ENCODE data around the gene SLK.

Gene SLK

DNA sequence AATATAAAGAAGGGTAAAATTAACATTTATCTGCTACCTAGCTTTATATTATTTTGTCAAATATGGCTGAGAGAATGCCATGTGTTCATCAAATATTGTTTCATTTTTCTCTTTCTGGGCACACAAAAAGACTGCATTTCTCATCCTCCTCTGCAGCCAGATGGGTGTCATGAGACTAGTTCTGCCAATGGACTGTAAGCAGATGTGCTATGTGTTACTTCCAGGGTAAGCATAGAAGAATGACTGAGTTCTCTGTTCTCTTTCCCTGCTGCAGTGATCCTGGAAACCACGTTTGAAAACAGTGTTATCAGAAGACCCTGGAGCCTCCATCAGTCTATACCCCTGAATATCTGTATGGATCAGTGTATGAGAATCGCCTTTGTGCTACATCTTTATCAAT, 24.1 kb upstream of the SLK start:
- no peak for DNase-seq

DNA sequence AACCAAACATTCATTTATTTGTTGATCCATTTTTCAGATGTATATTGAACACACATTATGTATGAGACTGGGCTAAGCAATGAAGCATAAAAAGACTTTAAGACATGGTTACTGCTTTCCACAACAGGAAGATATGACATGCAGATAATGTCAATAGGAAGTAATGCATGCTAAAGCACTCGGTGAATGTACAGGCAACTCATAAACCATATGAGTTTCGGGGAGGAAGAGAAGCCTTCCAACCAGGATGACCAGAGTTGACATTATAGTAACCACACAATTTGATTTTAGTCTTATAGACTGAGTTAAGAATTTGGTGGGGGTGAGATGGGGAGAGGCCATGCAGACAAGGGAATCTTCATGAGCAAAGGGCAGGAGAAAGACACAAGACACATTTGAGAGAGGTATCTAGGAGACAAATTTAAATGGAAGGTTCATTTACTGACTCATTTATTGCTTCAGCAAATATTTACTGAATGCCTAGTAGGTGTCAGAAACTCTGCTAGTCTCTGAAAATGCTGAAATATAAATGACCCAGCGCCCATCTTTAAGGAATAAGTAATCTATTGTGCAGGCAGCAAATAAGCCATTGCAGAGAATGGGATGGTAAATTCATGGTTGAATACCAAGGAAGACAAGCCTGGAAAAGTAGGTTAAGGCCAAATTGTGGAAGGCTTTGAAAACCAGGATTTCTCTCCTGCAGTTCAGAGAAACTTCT, 19.0 kb upstream of the SLK start:
- no peak for DNase-seq

DNA sequence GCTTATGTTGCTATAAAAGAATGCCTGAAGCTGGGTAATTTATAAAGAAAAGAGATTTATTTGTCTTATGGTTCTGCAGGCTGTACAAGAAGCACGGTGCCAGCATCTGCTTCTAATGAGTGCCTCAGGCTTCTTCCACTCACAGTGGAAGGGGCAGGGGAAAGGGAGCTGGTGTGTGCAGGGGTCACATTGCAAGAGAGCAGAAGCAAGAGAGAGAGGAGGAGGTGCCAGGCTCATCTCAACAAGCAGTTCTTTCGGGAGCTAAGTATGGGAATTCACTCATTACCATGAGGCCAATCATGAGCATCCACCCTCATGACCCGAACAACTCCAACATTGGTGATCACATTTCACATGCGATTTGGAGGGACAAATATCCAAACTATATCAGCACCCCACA, 17.2 kb upstream of the SLK start:
- no peak for DNase-seq

DNA sequence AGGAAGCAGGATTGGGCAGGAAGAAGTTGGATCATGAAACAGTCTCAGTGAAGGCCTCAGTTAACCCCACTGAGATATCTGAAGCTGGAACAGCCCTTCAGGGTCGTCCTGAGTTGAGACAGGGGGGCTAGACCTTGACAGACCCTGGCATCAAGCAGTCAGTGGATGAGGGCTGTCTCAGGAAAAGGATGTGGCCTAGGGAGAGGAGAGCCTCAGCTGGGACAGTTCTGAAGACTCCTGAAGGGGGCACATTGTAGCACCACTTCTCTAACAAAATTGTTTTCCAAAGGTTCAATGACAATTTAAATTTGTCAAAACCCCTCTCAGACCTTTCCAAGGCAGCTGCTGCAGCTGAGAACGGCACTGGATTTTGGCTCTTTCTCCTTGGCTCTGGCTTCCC, 15.8 kb upstream of the SLK start:
- no peak for DNase-seq

DNA sequence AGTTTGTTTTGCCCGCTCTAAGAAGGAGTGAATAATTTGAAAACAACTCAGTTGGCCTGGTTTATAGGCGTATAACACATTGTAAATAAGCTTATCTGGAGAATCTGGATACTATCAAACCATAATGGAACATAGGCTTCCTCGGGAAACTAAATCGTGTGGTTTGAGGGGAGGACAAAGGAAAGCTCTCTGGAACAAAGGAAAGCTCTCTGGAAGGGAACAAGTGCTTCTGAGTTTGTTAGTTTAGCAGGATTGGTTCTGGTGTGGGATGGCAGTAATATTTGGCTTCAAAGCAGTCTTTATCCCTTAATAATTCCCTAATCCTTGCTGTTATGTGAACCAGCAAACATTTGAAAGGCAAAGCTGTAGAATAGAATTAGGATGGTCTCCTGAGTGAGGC, 15.0 kb upstream of the SLK start:
- no peak for DNase-seq

DNA sequence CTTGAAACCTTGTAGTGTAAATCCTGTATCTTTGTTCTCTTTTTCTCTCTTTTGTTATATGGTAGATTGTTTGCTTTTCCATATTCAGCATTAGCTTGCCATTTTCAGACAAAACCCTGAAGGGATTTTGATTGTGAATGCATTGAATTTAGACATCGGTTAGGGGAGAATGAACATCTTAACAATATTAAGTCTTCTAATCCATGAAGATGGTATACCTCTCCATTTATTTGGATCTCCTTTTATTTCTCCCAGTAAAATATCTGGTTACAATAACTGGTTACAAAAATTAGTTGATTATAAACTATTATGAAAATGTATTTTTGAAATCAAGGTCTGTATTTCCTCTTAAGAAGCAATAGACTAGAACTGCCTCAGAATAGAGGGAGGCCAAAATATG, 12.4 kb upstream of the SLK start:
- DNase-seq = no peak

DNA sequence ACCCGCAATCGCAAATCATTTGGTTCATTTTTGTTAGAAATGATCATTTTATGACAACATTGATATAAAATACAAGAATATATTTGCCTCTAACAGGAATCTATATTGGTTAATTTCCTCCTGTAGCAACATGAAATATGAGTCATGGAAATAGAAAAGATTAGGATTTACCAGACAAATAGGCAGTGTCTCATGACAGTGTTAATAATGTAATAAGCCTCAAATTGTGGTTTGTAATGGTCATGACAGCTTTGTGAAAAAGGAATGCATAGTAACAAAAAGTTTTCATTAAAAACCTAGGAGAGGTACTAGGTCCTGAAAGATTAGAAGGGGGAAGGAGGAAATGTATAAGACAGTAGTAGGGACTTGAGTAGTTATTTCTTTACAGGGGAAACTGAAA, 7.9 kb upstream of the SLK start:
- DNase-seq = no peak

DNA sequence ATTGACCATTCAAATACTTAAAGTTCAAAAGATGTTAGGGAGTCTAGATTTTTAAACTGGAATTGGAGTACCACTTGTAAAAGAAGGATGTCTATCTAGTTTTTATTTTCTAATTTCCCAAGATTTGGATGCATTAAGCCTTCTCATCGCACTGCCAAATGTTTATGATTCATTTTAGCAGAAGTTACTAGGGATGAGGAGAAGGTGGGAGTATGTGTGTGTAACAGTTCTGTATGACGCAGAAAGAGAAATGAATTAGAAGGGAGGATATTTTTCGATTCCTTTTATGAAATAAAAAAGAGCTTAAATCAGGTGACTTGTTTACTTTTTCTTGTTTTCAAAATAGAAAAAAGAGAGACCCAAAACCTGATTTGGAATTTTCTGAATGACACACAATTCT, 6.8 kb upstream of the SLK start:
- DNase-seq = no peak

DNA sequence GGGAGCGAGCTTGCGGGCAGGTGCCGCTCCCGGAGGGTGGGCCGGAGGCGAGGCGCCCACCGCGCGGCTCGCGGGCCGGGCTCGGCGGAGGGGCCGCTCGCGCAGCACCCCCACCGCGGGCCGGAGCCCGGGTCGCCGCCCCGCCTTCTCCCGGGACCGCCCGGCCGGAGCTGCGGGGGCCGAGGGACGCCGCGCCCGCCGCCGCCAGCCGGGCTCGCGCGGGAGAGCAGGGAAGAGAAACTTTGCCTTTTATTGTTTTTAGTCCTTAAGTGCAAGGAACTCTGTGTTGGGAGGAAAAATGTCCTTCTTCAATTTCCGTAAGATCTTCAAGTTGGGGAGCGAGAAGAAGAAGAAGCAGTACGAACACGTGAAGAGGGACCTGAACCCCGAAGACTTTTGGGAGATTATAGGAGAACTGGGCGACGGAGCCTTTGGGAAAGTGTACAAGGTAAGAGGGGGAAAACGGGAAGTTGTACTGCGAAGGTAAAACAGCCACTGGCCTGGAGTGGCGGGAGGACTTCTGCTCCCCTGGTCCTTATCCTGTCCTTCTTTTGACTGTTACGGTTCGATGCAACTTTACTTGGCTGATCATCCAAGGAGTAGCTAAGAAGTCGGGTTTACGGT, 620 bp downstream of the SLK start:
- DNase-seq = no peak

DNA sequence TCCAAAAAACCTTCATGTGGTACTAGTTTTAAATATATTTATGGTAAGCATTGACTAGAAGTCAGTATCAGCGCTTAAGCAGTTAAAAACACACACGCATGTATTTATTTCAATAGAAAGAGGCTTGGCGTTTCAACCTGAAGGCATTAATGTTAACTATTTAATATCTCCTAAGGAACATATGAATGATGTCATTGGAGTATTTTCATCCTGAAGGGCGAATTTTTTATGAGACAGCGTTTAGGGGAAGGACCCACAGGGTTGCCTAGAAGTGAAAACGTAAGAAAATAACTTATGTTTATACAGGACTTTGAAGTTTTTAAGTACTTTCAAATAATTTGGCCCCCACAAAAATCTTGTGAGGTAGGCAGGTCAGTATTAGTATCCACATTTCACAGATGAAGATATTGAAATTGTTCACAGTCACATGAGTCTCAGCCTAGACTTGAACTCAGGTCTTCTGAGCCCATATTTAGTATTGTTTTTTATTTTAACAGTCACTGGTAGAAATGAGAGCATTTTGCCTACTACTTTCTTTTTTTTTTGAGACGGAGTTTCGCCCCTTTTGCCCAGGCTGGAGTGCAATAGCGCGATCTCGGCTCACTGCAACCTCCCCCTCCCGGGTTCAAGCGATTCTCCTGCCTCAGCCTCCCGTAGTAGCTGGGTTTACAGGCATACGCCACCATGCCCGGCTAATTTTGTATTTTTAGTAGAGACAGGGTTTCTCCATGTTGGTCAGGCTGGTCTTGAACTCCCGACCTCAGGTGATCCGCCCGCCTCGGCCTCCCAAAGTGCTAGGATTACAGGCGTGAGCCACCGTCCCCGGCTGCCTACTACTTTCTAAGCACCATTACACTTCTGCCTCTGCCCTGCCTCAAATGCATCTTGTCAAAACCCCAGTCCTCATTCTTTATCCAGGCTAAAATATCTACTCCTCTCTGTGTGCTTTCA, 1.8 kb downstream of the SLK start:
- DNase-seq = no peak

DNA sequence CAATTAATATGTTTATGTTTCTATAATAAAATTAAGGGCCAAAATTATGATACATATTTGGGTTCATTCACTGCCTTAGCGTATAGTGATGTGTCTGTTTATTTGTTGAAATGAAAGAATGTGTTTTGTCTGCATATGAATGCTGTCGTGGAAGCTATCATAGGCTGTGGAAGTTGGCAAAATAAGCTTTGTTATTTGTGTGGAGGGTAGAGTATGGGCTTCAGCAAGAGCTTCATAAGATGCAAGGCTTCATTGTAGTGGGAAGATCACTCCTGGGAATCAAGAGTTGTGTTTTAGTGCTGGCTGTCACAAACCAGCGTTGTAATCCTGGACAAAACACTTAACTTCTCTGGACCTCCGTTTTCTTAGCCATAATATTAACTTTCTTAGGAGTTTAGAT, 2.5 kb downstream of the SLK start:
- DNase-seq = no peak

DNA sequence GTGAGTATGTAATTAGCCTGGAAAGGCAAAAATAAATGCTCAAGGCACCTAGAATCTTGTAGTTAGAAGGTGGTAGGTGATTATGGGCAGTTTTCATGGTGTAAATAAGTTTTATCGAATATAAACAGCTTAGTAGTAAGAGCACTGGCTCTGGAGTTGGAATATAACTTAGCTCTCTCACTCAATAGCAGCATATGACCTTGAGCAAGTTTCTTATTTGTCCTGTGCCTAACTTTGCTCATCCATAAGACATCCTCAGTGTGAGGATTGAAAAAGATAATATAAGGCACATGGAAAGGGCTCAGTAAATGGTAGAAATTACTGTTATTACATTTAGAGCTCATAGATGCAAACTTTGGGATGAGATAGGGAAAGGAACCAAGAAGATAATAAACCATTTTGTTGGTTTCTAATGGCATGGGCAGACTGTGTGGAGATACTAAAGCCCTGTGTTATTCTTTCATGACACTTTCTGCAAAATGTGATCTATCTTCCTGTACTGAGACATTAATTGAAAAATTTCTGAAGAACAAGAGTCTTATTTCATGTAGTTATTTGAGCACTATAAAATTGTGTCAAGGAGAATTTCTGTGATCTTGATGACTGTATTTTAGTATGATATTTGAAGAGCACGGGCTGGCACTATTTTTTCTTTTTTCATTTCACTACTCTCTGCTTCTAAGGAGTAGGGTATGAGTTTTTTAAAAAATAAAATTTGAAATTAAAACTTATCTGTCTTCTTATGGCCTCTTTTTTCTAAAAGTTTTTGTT, 3.1 kb downstream of the SLK start:
- no peak for DNase-seq

DNA sequence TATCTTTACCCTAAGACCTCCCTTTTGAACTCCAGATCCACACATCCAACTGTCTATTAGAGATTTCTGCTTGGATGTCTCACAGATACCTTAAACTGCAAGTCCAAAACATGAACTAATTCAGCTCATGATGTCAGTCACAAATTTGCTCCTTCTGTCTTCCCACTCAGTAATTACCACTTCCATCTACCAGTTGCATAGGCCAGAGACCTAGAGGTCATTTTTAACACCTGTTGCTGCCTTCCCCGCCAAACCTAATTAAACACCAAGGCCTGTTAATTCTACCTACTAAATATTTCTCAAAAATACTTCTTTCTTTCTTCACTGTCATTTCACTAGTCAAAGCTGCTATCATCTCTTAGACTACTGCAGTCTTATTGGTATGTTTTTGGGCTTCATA, 8.2 kb downstream of the SLK start:
- no peak for DNase-seq

DNA sequence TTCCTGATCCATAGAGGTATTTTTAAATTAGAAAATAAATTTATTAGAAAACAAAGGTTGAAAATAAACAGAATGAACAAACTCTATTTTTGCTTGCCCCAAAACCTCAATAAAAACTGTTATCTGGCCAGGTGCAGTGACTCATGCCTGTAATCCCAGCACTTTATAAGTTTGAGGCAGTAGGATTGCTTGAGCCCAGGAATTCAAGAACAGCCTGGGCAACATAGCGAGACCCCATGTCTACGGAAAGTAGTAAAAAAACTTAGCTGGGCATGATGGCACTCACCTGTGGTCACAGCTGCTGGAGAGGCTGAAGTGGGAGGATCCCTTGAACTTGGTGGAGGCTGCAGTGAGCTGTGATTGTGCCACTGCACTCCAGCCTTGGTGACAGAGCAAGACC, 10.3 kb downstream of the SLK start:
- DNase-seq = no peak

DNA sequence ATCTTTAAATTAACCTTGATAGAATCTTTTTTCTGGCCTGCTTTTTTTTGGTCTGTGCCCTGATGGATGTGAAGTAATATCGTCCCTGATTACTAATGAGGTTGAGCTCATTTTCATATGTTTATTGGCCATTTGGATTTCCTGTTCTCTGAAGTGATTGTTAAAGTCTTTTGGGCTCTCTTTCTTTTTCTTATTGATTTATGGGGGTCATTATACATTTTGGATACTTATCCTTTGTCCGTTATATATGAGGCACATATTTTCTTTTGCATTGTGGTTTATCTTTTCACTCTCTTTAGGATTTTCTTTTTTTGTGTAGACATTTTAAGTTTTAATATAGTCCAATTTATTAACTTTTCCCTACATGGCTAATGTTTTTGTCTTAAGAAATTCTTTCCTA, 12.6 kb downstream of the SLK start:
- DNase-seq = no peak

DNA sequence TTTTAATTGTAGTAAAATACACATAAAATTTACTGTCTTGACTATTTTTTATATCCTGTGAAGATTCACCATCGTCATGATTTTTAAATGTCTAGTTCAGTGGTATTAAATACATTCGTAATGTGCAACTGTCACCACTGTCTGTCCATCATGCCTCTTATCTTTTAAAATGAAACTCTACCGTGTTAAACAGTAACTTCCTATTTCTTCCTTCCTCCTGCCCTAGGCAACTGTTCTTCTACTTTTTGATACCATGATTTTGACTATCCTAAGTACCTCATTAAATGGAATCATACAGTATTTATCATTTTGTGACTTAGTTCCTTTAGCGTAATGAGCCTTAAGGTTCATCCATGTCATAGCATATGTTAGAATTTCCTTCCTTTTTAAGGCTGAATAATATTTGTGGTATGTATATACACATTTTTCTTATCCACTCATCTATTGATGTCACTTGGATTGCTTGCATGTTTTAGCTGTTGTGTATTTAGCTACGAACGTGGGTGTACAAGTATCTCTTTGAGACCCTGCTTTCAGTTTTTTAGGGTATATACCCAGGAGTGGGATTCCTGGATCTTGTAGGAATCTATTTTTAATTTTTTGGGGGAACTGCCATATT, 13.5 kb downstream of the SLK start:
- DNase-seq = no peak

DNA sequence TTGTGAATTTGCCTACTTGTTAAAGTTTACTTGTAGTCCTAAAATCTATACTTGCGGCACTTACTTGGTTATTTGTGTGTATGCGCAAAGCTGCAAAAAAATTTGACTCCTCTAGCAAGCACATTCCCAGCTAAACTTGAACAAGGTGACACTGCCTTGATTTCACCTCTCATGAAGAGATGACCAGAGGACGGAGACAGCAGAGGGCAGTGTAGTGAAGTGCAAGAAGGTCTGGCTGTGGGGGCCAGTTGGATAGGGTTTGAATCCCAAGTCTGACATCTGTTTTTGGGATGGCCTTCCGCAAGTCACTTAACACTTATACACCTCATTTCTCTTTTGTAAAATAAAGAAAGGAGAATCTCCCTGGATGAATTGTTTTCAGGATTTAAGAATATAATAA, 15.7 kb downstream of the SLK start:
- DNase-seq = no peak

DNA sequence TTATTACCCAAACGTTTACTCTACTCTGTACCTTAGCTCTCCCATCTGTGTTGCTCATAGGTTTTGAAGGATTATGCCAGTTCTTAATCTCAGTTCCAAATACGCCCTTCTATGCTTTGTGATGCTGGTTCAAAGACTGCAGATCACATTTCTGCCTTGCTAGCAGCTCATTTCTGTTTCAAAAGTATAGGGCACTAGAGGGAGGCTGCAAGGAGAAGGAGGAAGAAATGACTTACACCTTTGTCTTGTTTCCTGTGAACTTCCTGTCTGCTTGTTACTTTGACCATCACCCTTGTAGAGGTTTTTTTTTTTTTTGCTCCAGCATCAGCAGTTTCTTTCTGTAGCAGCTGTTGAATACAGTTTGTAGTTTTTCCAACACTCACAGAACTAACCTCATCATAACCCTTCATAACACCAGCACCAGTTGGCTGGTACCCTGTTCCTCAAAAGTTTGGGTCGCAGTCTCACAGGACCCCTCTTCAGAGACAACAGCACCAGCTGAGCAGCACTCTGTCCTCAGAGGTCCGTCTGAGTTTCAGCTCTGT, 16.5 kb downstream of the SLK start:
- no peak for DNase-seq

DNA sequence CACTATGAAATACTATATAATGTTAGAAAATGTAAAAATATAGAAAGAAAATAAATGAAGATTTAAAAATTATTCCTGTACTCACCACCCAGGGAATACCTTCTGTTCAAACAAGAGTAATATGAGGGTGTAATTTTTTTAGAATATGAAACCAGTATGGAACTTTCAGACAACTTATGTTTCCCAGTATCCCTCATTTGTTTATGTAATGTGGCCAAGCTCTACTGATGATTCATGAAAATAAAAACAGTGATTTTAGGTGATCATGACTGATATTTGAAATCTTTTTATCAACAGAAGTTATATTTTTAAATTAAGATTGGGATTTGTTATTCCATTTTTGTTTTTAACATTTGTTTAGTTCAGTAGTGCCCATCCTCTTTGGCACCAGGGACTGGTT, 18.8 kb downstream of the SLK start:
- no peak for DNase-seq

DNA sequence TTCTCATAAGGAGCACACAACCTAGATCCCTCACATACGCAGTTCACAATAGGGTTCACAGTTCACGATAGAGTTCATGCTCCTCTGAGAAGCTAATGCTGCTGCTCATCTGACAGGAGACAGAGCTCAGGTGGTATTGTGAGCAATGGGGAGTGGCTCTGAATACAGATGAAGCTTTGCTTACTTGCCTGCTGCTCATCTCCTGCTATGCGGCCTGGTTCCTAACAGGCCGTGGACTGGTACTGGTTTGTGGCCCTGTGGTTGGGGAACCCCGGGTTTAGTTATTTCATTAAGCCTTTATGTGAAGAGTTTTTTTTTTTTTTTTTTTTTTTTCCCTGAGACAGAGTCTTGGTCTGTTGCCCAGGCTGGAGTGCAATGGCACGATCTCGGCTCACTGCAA, 19.4 kb downstream of the SLK start:
- no peak for DNase-seq

DNA sequence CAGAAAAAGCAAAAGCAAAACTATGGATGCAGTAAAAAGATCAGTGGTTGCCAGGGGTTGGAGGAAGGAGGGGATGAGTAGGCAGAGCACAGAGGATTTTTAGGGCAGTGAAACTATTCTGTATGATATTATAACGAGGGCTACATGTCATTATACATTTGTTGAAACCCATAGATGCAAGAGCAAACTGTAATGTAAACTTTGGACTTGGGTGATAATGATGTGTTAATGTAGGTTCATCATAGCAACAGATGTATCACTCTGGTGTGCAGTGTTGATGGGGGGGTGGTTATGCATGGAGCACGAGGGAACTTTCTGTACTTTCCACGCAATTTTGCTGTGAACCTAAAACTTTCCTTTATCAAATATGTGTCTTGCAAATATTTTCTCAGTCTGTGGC, 23.2 kb downstream of the SLK start:
- no peak for DNase-seq

DNA sequence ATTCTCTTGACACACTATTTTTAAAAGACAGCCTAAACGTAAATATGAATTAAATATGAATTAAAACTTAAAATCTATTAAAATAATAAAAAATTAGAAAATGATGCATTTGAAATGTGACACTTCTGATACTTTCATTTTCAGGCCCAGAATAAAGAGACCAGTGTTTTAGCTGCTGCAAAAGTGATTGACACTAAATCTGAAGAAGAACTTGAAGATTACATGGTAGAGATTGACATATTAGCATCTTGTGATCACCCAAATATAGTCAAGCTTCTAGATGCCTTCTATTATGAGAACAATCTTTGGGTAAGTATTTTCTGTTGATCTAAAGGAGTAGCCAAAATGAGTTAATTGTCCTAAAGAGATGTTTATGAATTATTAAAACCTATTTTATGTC, 23.6 kb downstream of the SLK start:
- DNase-seq = no peak
